Liver (tissue), 9 donors: ENCODE measurements around the gene TSC1. TPM values are rescaled to one million over a fixed set of nuclear protein-coding genes. Genes with fewer than 3 reads are reported as not detected.

Experiments
- DNase-seq: peaks from one replicate; pipeline ENCODE4 v3.0.0-alpha.2; 2017; ENCODE audit warnings: low spot score
- H3K27ac ChIP-seq, 2 donors: one replicate each; pipeline ENCODE4 v1.7.0; 2013; ENCODE audit warnings: inconsistent platforms in 2 of 2, low read length in 2 of 2, control low read depth in 1 of 2, low read depth in 1 of 2, mild to moderate bottlenecking in 1 of 2
- H3K27me3 ChIP-seq, 4 donors: one replicate each; pipeline versions ENCODE4 v1.6.1 to v1.7.0; 2013; ENCODE audit warnings: low read length in 3 of 4, inconsistent platforms in 1 of 4, mild to moderate bottlenecking in 1 of 4, moderate library complexity in 1 of 4; ENCODE audit not compliant: control insufficient read depth in 4 of 4, insufficient read depth in 4 of 4
- H3K36me3 ChIP-seq, 4 donors: one replicate each; pipeline versions ENCODE4 v1.6.1 to v1.7.0; 2013; ENCODE audit warnings: low read length in 3 of 4, mild to moderate bottlenecking in 3 of 4, low read depth in 1 of 4, moderate library complexity in 1 of 4; ENCODE audit not compliant: control insufficient read depth in 4 of 4, insufficient read depth in 3 of 4
- H3K4me1 ChIP-seq, 4 donors: one replicate each; pipeline versions ENCODE4 v1.6.1 to v1.7.0; 2013; ENCODE audit warnings: low read length in 3 of 4, mild to moderate bottlenecking in 3 of 4, moderate library complexity in 1 of 4; ENCODE audit not compliant: control insufficient read depth in 4 of 4, insufficient read depth in 4 of 4
- H3K4me3 ChIP-seq, 3 donors: one replicate each; pipeline versions ENCODE4 v1.6.1 to v1.7.0; 2013; ENCODE audit warnings: low read length in 3 of 3, control low read depth in 1 of 3, low read depth in 1 of 3, mild to moderate bottlenecking in 1 of 3
- H3K9ac ChIP-seq, 2 donors: one replicate each; pipeline ENCODE4 v1.7.0; 2013; ENCODE audit warnings: low read length in 2 of 2, mild to moderate bottlenecking in 2 of 2, moderate library complexity in 2 of 2, control low read depth in 1 of 2, low read depth in 1 of 2
- H3K9me3 ChIP-seq, 4 donors: one replicate each; pipeline versions ENCODE4 v1.6.1 to v1.7.0; 2013; ENCODE audit warnings: low read length in 3 of 4; ENCODE audit not compliant: control insufficient read depth in 4 of 4
- EGR1 ChIP-seq, 2 donors: IDR thresholded peaks; 2 replicates each; pipeline ENCODE4 v1.6.1; 2016 to 2018; ENCODE audit warnings: antibody characterized with exemption in 2 of 2, low read depth in 2 of 2
- FOXA1 ChIP-seq: IDR thresholded peaks from 2 replicates; pipeline ENCODE4 v1.6.1; 2016; ENCODE audit warnings: antibody characterized with exemption
- FOXA2 ChIP-seq: IDR thresholded peaks from 2 replicates; pipeline ENCODE4 v1.6.1; 2016; ENCODE audit warnings: antibody characterized with exemption
- GABPA ChIP-seq, 2 donors: IDR thresholded peaks in 1 of 2; conservative IDR thresholded peaks in 1 of 2; 2 replicates each; pipeline ENCODE4 v1.6.1; 2016; ENCODE audit warnings: antibody characterized with exemption in 2 of 2, mild to moderate bottlenecking in 1 of 2, moderate library complexity in 1 of 2
- HNF4A ChIP-seq, 2 donors: conservative IDR thresholded peaks; 2 replicates each; pipeline ENCODE4 v1.6.1; 2016; ENCODE audit warnings: antibody characterized with exemption in 2 of 2, mild to moderate bottlenecking in 2 of 2
- HNF4G ChIP-seq: IDR thresholded peaks from 2 replicates; pipeline ENCODE4 v1.6.1; 2016; ENCODE audit warnings: antibody characterized with exemption
- MAX ChIP-seq: IDR thresholded peaks from 2 replicates; pipeline ENCODE4 v1.6.1; 2016; ENCODE audit warnings: antibody characterized with exemption
- NR2F2 ChIP-seq: IDR thresholded peaks from 2 replicates; pipeline ENCODE4 v1.6.1; 2016; ENCODE audit warnings: antibody characterized with exemption
- RAD21 ChIP-seq, 2 donors: IDR thresholded peaks; 2 replicates each; pipeline ENCODE4 v1.6.1; 2016; ENCODE audit warnings: antibody characterized with exemption in 2 of 2, mild to moderate bottlenecking in 2 of 2
- REST ChIP-seq: IDR thresholded peaks from 2 replicates; pipeline ENCODE4 v1.6.1; 2016; ENCODE audit warnings: antibody characterized with exemption, mild to moderate bottlenecking
- RXRA ChIP-seq, 2 donors: IDR thresholded peaks; 2 replicates each; pipeline ENCODE4 v1.6.1; 2017 to 2018; ENCODE audit warnings: antibody characterized with exemption in 2 of 2, mild to moderate bottlenecking in 1 of 2
- SP1 ChIP-seq: IDR thresholded peaks from 2 replicates; pipeline ENCODE4 v1.6.1; 2018; ENCODE audit warnings: antibody characterized with exemption, mild to moderate bottlenecking
- TAF1 ChIP-seq: conservative IDR thresholded peaks from 2 replicates; pipeline ENCODE4 v1.6.1; 2016; ENCODE audit warnings: antibody characterized with exemption, mild to moderate bottlenecking
- YY1 ChIP-seq: IDR thresholded peaks from 2 replicates; pipeline ENCODE4 v1.6.1; 2016; ENCODE audit warnings: antibody characterized with exemption, mild to moderate bottlenecking
- ZBTB33 ChIP-seq: IDR thresholded peaks from 2 replicates; pipeline ENCODE4 v1.6.1; 2016; ENCODE audit warnings: antibody characterized with exemption
- WGBS: extraction: QIAGEN DNeasy Blood & Tissue Kit; methylation state at CpG from one replicate; pipeline ENCODE4 v1.1.7; 2013; 5-methylcytosine and 5-hydroxymethylcytosine counted together
- polyA plus RNA-seq, 2 donors: library from polyadenylated mRNA; stranded (reverse) in 1 of 2; unstranded in 1 of 2; fragments of 200-250 nt in 1 of 2; fragments of >200 nt in 1 of 2; fragmentation: Nextera tagmentation in 1 of 2; extraction: Ambion mirVana in 1 of 2; gene quantifications; one replicate each; pipeline versions ENCODE4 v1.2.1 to v1.2.3, GENCODE V29; 2013 to 2015
- total RNA-seq, 2 donors: library from RNA; depleted of rRNA; stranded (reverse); fragments of >200 nt; gene quantifications; one replicate each; pipeline ENCODE4 v1.2.3, GENCODE V29; 2014
- TF ChIP-seq, protein P1 (sequence below): fragments of 150-350 bp; IDR thresholded peaks from 2 replicates; pipeline ENCODE4 v1.5.1; 2017; ENCODE audit warnings: improper control_type of control experiment, low read depth, low read length; ENCODE audit not compliant: missing input control
- donor health status: healthy.
- donor health status: healthy.
- donor health status: healthy.
- donor health status: healthy.
- donor health status: healthy.

Gene TSC1
- total and polyA plus RNA-seq, 4 donors = 4.6 to 33.5 (median 15.6) TPM

DNA sequence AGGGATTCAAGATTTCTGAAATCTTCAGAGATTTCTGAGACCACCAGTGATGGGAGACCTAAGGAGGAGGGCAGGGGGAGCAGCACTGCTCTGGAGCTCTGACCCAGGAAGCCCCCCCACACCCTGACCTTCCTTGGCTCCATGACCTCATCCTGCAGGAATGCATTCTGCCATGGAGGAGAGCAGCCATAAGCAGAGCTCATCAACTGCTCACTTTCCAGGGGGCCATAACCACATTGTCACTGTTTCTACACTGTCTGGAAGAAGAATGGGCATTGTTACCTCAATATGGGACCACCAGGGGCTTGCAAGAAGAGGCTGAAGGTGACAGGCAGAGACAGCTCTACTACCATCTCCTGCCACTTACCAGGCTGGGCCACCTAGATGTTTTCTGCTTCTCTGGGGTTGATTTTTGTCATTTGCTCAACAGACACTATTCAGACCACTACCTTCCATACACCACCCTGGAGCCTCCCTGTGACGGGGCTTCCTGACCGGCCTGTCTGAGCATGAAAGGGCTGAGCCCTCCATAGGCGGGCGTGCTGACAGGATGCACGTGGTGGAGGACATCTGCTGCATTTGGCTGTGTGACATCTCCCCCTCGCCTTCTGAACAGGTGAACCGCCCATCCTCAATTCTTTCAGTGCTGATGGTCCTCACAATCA lies 2.3 kb upstream of the TSC1 start:
- WGBS = 90% methylated on average over 7 of the region's 7 CpGs
- no peak overlapping the region for H3K9ac ChIP-seq
- no peaks in the 10 kb centered on the region for H3K9me3 ChIP-seq
- H3K27ac ChIP-seq = no peak overlapping the region
- peaks cover 3 to 23% (median 18%) of the 10 kb centered on the region in 4 donors for H3K4me1 ChIP-seq
- no peak overlapping the region for H3K4me3 ChIP-seq
- TF ChIP-seq EGR1 (IDR thresholded peaks at IDR 0.05; ENCODE audit: low read depth in 2 of 2) (no peak), FOXA1 (no peak), YY1 (no peak)
- TF ChIP-seq, protein P1, sequence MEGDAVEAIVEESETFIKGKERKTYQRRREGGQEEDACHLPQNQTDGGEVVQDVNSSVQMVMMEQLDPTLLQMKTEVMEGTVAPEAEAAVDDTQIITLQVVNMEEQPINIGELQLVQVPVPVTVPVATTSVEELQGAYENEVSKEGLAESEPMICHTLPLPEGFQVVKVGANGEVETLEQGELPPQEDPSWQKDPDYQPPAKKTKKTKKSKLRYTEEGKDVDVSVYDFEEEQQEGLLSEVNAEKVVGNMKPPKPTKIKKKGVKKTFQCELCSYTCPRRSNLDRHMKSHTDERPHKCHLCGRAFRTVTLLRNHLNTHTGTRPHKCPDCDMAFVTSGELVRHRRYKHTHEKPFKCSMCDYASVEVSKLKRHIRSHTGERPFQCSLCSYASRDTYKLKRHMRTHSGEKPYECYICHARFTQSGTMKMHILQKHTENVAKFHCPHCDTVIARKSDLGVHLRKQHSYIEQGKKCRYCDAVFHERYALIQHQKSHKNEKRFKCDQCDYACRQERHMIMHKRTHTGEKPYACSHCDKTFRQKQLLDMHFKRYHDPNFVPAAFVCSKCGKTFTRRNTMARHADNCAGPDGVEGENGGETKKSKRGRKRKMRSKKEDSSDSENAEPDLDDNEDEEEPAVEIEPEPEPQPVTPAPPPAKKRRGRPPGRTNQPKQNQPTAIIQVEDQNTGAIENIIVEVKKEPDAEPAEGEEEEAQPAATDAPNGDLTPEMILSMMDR = no peak
- H3K36me3 ChIP-seq = no peaks in the 10 kb centered on the region
- H3K27me3 ChIP-seq = no peaks in the 10 kb centered on the region
- no peak for DNase-seq

DNA sequence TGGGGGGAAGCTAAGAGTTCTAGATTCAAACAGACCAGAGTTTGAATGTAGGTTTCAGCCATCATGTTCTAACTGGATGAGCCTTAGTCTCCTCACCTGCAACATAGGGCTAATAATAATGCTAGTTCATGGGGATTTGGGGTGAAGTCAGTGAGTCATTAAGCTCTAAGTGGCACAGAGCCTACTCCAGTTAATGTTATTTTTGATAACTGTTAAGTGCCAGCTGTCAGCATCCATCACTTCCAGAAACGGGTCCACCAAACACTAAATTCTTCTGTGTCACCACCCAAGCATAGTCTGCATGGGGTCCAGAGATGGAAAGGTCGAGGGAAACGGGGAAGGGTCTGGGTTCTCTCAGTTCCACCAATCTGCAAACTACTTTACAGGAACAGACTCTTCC lies 1.8 kb upstream of the TSC1 start:
- no peak overlapping the region for H3K4me3 ChIP-seq
- 76% methylated on average over 3 of the region's 3 CpGs for WGBS
- H3K27ac ChIP-seq = no peak overlapping the region
- H3K9ac ChIP-seq = no peak overlapping the region
- TF ChIP-seq ZBTB33 (no peak), HNF4G (no peak), MAX (no peak), GABPA (IDR thresholded peaks at IDR 0.05 in 1 of 2, conservative IDR thresholded peaks at IDR 0.05 in 1 of 2) (no peak), RXRA (IDR thresholded peaks at IDR 0.05) (no peak)
- peaks cover 3 to 23% (median 18%) of the 10 kb centered on the region in 4 donors for H3K4me1 ChIP-seq
- no peaks in the 10 kb centered on the region for H3K36me3 ChIP-seq
- DNase-seq = no peak
- H3K9me3 ChIP-seq = no peaks in the 10 kb centered on the region
- H3K27me3 ChIP-seq = no peaks in the 10 kb centered on the region

DNA sequence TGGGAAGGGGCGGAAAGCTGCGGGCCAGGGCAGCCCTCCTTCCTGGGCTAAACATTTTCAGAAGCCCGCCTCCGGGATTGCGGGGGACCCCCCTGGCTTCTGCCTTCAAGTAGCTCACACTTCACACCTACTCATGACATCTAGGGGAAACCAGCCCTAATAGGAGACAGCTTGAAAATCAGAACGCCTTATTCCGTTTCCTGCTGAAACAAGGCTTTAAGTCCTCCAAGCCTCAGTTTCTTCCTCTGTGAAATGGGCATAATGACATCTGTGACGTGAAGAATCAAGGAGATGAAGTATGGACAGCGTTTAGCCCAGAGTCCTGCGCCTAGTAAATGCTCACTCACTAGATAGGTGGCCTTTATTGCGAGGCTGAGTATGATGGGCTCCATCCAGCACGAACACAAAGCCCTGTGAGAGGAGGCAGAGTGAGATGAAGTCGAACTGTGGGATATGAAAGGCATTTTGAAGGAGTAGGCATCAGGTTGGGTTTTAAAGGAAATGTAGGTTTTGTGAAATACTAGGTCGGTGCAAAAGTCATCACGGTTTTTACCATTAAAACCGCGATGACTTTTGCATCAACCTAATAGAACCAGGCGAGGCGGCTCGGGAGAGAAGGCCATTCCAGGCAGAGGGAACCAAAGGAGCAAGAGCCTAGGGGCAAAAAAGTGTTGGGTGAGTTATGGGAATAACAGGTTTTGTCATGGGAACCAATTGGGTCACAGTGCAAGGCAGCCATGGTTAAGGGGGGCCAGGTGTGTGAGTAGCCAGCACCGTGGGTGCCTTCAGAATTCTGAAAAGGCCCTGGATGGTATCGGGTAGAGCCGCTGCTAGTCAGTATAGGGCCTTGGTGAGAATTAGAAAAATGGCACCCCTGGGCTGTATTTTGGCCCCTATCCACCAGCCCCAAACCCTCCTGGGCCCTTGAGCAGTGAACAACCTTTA lies 1.0 kb upstream of the TSC1 start:
- 72% methylated on average over 23 of the region's 23 CpGs for WGBS
- DNase-seq = no peak
- Histone ChIP-seq H3K9ac (peak overlapping the region in 1 of 2 donors; percentile 61), H3K36me3 (no peaks in the 10 kb centered on the region), H3K4me1 (peaks cover 3 to 23% (median 18%) of the 10 kb centered on the region in 4 donors), H3K4me3 (peak overlapping the region; percentile 36 to 95 (median 74)), H3K27ac (peak overlapping the region; percentile 98), H3K27me3 (no peaks in the 10 kb centered on the region), H3K9me3 (no peaks in the 10 kb centered on the region)
- no peak for TF ChIP-seq ZBTB33
- TF ChIP-seq REST = no peak
- TF ChIP-seq RAD21 (IDR thresholded peaks at IDR 0.05) = no peak
- no peak for TF ChIP-seq FOXA1
- TF ChIP-seq FOXA2 = no peak
- TF ChIP-seq HNF4A (conservative IDR thresholded peaks at IDR 0.05) = no peak
- TF ChIP-seq HNF4G = no peak
- no peak for TF ChIP-seq SP1
- no peak for TF ChIP-seq TAF1
- TF ChIP-seq NR2F2 = no peak
- TF ChIP-seq RXRA (IDR thresholded peaks at IDR 0.05) = no peak
